Measurements from ENCODE around the gene TAAR9.

TAAR9 gene

DNA sequence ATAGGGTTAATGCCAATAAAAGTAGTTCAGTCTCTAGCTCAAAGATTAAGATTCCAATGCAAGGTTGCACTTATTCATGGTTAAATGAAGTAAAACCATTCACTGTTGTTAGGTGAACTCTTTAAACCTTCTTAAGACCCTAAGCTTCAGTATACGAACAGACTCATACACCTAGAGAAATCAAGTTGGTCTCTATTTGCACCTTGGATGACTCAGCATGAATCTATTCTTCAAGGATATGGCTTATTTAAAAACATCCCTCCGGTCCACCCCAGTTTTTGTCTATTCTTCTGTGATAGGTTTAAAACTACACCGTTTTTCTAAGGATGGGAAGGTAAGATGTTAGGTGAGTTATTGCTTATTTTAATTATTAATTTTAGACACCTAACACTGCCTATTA, 932 bp upstream of the TAAR9 start:
- Histone ChIP-seq H3K9ac (ENCODE audit: low read depth, low read length, poor library complexity) (no peak overlapping the region), H3K27ac (replicated peaks; ENCODE audit: low read length) (no peak overlapping the region), H4K91ac (ENCODE audit: low read depth, low read length, poor library complexity) (no peak overlapping the region), H2BK120ac (ENCODE audit: low read depth, low read length) (no peak overlapping the region), H3K9me3 (replicated peaks in 1 of 2; ENCODE audit: control insufficient read depth in 2 of 2, insufficient read depth in 1 of 2, low read depth in 1 of 2, low read length in 2 of 2) (no peaks in the 10 kb centered on the region), H4K8ac (ENCODE audit: low read depth, low read length) (no peak overlapping the region), H3K79me1 (ENCODE audit: low read depth, low read length) (no peaks in the 10 kb centered on the region), H3K4me3 (ENCODE audit: low read length in 2 of 2) (no peak overlapping the region), H2BK15ac (ENCODE audit: low read length) (no peak overlapping the region), H3K27me3 (ENCODE audit: control insufficient read depth in 3 of 3, insufficient read depth in 3 of 3, low read depth in 1 of 3, low read length in 3 of 3) (no peaks in the 10 kb centered on the region), H3K23ac (ENCODE audit: low read depth, low read length, poor library complexity) (no peak overlapping the region), H2AFZ (ENCODE audit: low read length) (no peak overlapping the region), H3K14ac (ENCODE audit: low read length) (no peak overlapping the region), H3K4ac (ENCODE audit: low read length) (no peak overlapping the region), H3K4me2 (ENCODE audit: insufficient read depth, low read length, poor library complexity, severe bottlenecking) (no peak overlapping the region), H2BK12ac (ENCODE audit: low read length) (no peak overlapping the region), H3K18ac (ENCODE audit: low read length) (no peak overlapping the region), H2BK5ac (ENCODE audit: low read length) (no peak overlapping the region), H2AK5ac (ENCODE audit: low read depth, low read length) (no peak overlapping the region), H3K4me1 (ENCODE audit: control insufficient read depth in 2 of 2, insufficient read depth in 1 of 2, low read depth in 1 of 2, low read length in 2 of 2) (no peaks in the 10 kb centered on the region), H3K36me3 (replicated peaks in 1 of 2; ENCODE audit: control insufficient read depth in 2 of 2, insufficient read depth in 2 of 2, low read length in 2 of 2) (no peaks in the 10 kb centered on the region)
- no CpG with 5 or more reads among the region's 3 CpGs for WGBS, 2 donors (ENCODE audit: extremely low coverage in 2 of 2, insufficient read length in 2 of 2, insufficient replicate concordance in 1 of 2)
- no peak for DNase-seq (ENCODE audit: low spot score)

DNA sequence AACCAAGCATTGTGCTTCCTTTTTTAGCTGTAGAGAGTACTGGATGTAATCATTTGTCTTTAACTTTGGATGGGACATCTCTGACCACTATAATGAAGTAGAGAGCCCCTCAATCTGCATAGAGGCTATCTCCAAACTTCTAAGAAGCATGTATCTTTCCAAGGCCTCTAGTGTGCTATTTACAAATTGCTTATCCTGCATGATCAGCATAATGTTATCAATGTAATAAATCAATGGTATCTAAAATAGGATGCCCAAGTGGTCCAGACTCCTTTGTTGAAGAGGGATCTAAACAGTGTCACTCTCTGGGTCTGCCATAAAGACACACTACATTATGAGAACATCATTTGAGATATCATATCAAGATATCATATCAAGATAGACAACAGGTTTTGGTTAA, 6.7 kb downstream of the TAAR9 start:
- H3K4me2 ChIP-seq (ENCODE audit: insufficient read depth, low read length, poor library complexity, severe bottlenecking): no peak overlapping the region
- H3K14ac ChIP-seq (ENCODE audit: low read length): no peak overlapping the region
- no peak overlapping the region for H2AFZ ChIP-seq (ENCODE audit: low read length)
- no peak overlapping the region for H3K18ac ChIP-seq (ENCODE audit: low read length)
- no peaks in the 10 kb centered on the region for H3K79me1 ChIP-seq (ENCODE audit: low read depth, low read length)
- no peak overlapping the region for H3K23ac ChIP-seq (ENCODE audit: low read depth, low read length, poor library complexity)
- DNase-seq (ENCODE audit: low spot score): no peak
- no peak overlapping the region for H3K4ac ChIP-seq (ENCODE audit: low read length)
- no peaks in the 10 kb centered on the region for H3K9me3 ChIP-seq (replicated peaks in 1 of 2; ENCODE audit: control insufficient read depth in 2 of 2, insufficient read depth in 1 of 2, low read depth in 1 of 2, low read length in 2 of 2)
- H4K8ac ChIP-seq (ENCODE audit: low read depth, low read length): no peak overlapping the region
- no peak overlapping the region for H2AK5ac ChIP-seq (ENCODE audit: low read depth, low read length)
- H3K36me3 ChIP-seq (replicated peaks in 1 of 2; ENCODE audit: control insufficient read depth in 2 of 2, insufficient read depth in 2 of 2, low read length in 2 of 2): no peaks in the 10 kb centered on the region
- no peak overlapping the region for H2BK12ac ChIP-seq (ENCODE audit: low read length)
- no peak overlapping the region for H2BK15ac ChIP-seq (ENCODE audit: low read length)
- no peaks in the 10 kb centered on the region for H3K27me3 ChIP-seq (ENCODE audit: control insufficient read depth in 3 of 3, insufficient read depth in 3 of 3, low read depth in 1 of 3, low read length in 3 of 3)
- no peak overlapping the region for H4K91ac ChIP-seq (ENCODE audit: low read depth, low read length, poor library complexity)
- no peak overlapping the region for H2BK5ac ChIP-seq (ENCODE audit: low read length)
- peaks cover 2 to 4% of the 10 kb centered on the region in 2 donors for H3K4me1 ChIP-seq (ENCODE audit: control insufficient read depth in 2 of 2, insufficient read depth in 1 of 2, low read depth in 1 of 2, low read length in 2 of 2)
- H3K9ac ChIP-seq (ENCODE audit: low read depth, low read length, poor library complexity): no peak overlapping the region
- no peak overlapping the region for H3K27ac ChIP-seq (replicated peaks; ENCODE audit: low read length)
- H2BK120ac ChIP-seq (ENCODE audit: low read depth, low read length): no peak overlapping the region
- no peak overlapping the region for H3K4me3 ChIP-seq (ENCODE audit: low read length in 2 of 2)

DNA sequence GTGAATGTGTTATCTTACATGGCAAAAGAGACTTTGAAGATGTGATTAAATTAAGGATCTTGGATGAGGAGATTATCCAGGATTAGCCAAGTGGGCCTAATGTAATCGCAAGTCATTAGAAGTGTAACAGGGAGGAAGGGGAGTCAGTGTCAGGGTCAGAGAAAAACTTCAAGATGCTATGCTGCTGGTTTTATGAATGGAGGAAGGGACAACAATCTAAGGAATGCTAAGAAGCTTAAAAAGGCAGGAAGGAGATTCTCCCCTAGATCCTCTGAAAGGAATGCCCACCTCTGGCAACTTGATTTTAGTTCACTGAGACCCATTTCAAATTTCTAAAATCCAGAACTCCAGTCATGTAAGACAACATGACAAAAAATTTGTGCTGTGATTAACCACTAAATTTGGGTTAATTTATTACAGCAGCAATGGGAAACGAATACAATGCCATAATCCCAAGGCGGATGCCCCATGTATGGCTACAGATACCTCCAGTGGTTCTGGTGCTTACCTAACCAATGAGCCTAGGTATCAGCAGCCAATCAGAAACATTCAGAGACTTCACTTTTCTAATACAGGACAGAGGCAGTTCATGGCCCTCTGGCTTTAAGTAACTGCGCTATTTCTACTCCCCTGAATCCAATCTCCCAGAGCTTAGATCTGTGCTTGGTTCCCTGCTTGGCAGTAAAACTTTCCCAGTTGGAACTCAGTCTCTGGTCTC, 10.8 kb downstream of the TAAR9 start:
- H2BK5ac ChIP-seq (ENCODE audit: low read length): no peak overlapping the region
- no peak overlapping the region for H2BK15ac ChIP-seq (ENCODE audit: low read length)
- no peak overlapping the region for H3K4me3 ChIP-seq (ENCODE audit: low read length in 2 of 2)
- no peak overlapping the region for H3K9ac ChIP-seq (ENCODE audit: low read depth, low read length, poor library complexity)
- no peaks in the 10 kb centered on the region for H3K36me3 ChIP-seq (replicated peaks in 1 of 2; ENCODE audit: control insufficient read depth in 2 of 2, insufficient read depth in 2 of 2, low read length in 2 of 2)
- H3K9me3 ChIP-seq (replicated peaks in 1 of 2; ENCODE audit: control insufficient read depth in 2 of 2, insufficient read depth in 1 of 2, low read depth in 1 of 2, low read length in 2 of 2): peaks cover 0 to 2% of the 10 kb centered on the region in 2 donors
- H3K4me2 ChIP-seq (ENCODE audit: insufficient read depth, low read length, poor library complexity, severe bottlenecking): no peak overlapping the region
- H3K27me3 ChIP-seq (ENCODE audit: control insufficient read depth in 3 of 3, insufficient read depth in 3 of 3, low read depth in 1 of 3, low read length in 3 of 3): no peaks in the 10 kb centered on the region
- peaks cover 2 to 4% of the 10 kb centered on the region in 2 donors for H3K4me1 ChIP-seq (ENCODE audit: control insufficient read depth in 2 of 2, insufficient read depth in 1 of 2, low read depth in 1 of 2, low read length in 2 of 2)
- no peaks in the 10 kb centered on the region for H3K79me1 ChIP-seq (ENCODE audit: low read depth, low read length)
- no peak overlapping the region for H3K18ac ChIP-seq (ENCODE audit: low read length)
- H4K8ac ChIP-seq (ENCODE audit: low read depth, low read length): no peak overlapping the region
- no peak overlapping the region for H3K23ac ChIP-seq (ENCODE audit: low read depth, low read length, poor library complexity)
- no peak overlapping the region for H3K4ac ChIP-seq (ENCODE audit: low read length)
- no peak for DNase-seq (ENCODE audit: low spot score)
- no CpG with 5 or more reads among the region's 4 CpGs for WGBS, 2 donors (ENCODE audit: extremely low coverage in 2 of 2, insufficient read length in 2 of 2, insufficient replicate concordance in 1 of 2)
- no peak overlapping the region for H2AFZ ChIP-seq (ENCODE audit: low read length)
- no peak overlapping the region for H3K14ac ChIP-seq (ENCODE audit: low read length)
- no peak overlapping the region for H2BK120ac ChIP-seq (ENCODE audit: low read depth, low read length)
- no peak overlapping the region for H3K27ac ChIP-seq (replicated peaks; ENCODE audit: low read length)
- no peak overlapping the region for H2AK5ac ChIP-seq (ENCODE audit: low read depth, low read length)
- H4K91ac ChIP-seq (ENCODE audit: low read depth, low read length, poor library complexity): no peak overlapping the region
- no peak overlapping the region for H2BK12ac ChIP-seq (ENCODE audit: low read length)

DNA sequence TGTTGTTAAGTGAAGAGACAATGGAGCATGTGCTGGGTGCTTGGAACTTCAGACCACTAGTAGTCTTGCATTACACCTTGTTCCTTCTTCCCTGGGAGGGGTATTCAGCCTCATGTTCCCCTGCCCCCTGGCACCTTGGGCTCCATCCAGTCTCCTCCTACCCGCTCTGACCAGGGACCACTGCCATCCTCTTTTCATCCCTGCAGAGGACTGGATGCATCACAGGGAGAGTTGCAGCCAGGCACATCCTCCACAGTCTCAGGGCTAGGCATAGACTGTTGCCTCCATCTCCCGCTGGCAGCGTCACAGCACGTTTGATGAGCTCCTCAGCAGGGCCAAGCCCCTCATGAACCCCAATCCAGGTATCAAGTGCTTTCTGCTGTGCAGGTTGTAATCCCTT, 13.1 kb downstream of the TAAR9 start:
- Histone ChIP-seq H4K8ac (ENCODE audit: low read depth, low read length) (no peak overlapping the region), H3K4me1 (ENCODE audit: control insufficient read depth in 2 of 2, insufficient read depth in 1 of 2, low read depth in 1 of 2, low read length in 2 of 2) (peaks cover 2 to 4% of the 10 kb centered on the region in 2 donors), H3K36me3 (replicated peaks in 1 of 2; ENCODE audit: control insufficient read depth in 2 of 2, insufficient read depth in 2 of 2, low read length in 2 of 2) (no peaks in the 10 kb centered on the region), H3K18ac (ENCODE audit: low read length) (peak overlapping the region; percentile 72), H2AFZ (ENCODE audit: low read length) (peak overlapping the region; percentile 44), H3K4me2 (ENCODE audit: insufficient read depth, low read length, poor library complexity, severe bottlenecking) (no peak overlapping the region), H3K4me3 (ENCODE audit: low read length in 2 of 2) (no peak overlapping the region), H3K27ac (replicated peaks; ENCODE audit: low read length) (no peak overlapping the region), H2BK120ac (ENCODE audit: low read depth, low read length) (no peak overlapping the region), H2BK12ac (ENCODE audit: low read length) (no peak overlapping the region), H2BK15ac (ENCODE audit: low read length) (no peak overlapping the region), H3K79me1 (ENCODE audit: low read depth, low read length) (no peaks in the 10 kb centered on the region), H3K14ac (ENCODE audit: low read length) (peak overlapping the region; percentile 47), H3K4ac (ENCODE audit: low read length) (no peak overlapping the region), H2AK5ac (ENCODE audit: low read depth, low read length) (no peak overlapping the region), H3K27me3 (ENCODE audit: control insufficient read depth in 3 of 3, insufficient read depth in 3 of 3, low read depth in 1 of 3, low read length in 3 of 3) (no peaks in the 10 kb centered on the region), H2BK5ac (ENCODE audit: low read length) (no peak overlapping the region), H3K9me3 (replicated peaks in 1 of 2; ENCODE audit: control insufficient read depth in 2 of 2, insufficient read depth in 1 of 2, low read depth in 1 of 2, low read length in 2 of 2) (peaks cover 0 to 2% of the 10 kb centered on the region in 2 donors), H4K91ac (ENCODE audit: low read depth, low read length, poor library complexity) (peak overlapping the region; percentile 40), H3K9ac (ENCODE audit: low read depth, low read length, poor library complexity) (no peak overlapping the region), H3K23ac (ENCODE audit: low read depth, low read length, poor library complexity) (no peak overlapping the region)
- WGBS, 2 donors (ENCODE audit: extremely low coverage in 2 of 2, insufficient read length in 2 of 2, insufficient replicate concordance in 1 of 2): no CpG with 5 or more reads among the region's 4 CpGs
- DNase-seq (ENCODE audit: low spot score): no peak

All from neuronal stem cell (in vitro differentiated cells).